NK-92 (cell line): ENCODE measurements around the gene FBXO34.
"Not testable (repeated sequence)": the region's sequence is repeated elsewhere in the genome, so short reads cannot be mapped to it uniquely, and the experiment has no call there.

Experiments
- DNase-seq: peaks from one replicate; lab custom pipeline; 2025; ENCODE audit not compliant: unreplicated experiment; lab: John Stamatoyannopoulos, UW

Gene FBXO34

GRCh38 chr14:55381040-55381439 lies 109.8 kb downstream of the FBXO34 start:
- DNase-seq: no peak

- no peak for DNase-seq
These were observed 110.3 kb downstream of the FBXO34 start for GRCh38 chr14:55381561-55381960.

- no peak for DNase-seq
These were observed 111.3 kb downstream of the FBXO34 start for GRCh38 chr14:55382483-55382882.

- not testable (repeated sequence) for DNase-seq
These were observed 111.8 kb downstream of the FBXO34 start for GRCh38 chr14:55383056-55383466.

GRCh38 chr14:55383541-55384140 lies 112.4 kb downstream of the FBXO34 start:
- DNase-seq: no peak

- no peak for DNase-seq
These were observed 113.3 kb downstream of the FBXO34 start for GRCh38 chr14:55384536-55384935.

- no peak for DNase-seq
These were observed 115.0 kb downstream of the FBXO34 start for GRCh38 chr14:55386037-55386808.

- DNase-seq: no peak
These were observed 115.9 kb downstream of the FBXO34 start for GRCh38 chr14:55387121-55387520.

- no peak for DNase-seq
These were observed 116.9 kb downstream of the FBXO34 start for GRCh38 chr14:55388160-55388559.

- DNase-seq: no peak
These were observed 118.1 kb downstream of the FBXO34 start for GRCh38 chr14:55389330-55389729.

GRCh38 chr14:55398679-55399078 lies 127.5 kb downstream of the FBXO34 start:
- no peak for DNase-seq

GRCh38 chr14:55399183-55399582 lies 128.0 kb downstream of the FBXO34 start:
- DNase-seq: no peak

GRCh38 chr14:55399852-55400251 lies 128.6 kb downstream of the FBXO34 start:
- no peak for DNase-seq

GRCh38 chr14:55401751-55402150 lies 130.5 kb downstream of the FBXO34 start:
- DNase-seq: no peak
